HG03460 (cell line): ENCODE measurements around the gene SNX2.

Source experiments
- ATAC-seq: cut with Tn5 transposase; IDR thresholded peaks from one replicate; pipeline ENCODE4 v1.9.1; 2021; ENCODE audit not compliant: unreplicated experiment

The SNX2 gene

DNA sequence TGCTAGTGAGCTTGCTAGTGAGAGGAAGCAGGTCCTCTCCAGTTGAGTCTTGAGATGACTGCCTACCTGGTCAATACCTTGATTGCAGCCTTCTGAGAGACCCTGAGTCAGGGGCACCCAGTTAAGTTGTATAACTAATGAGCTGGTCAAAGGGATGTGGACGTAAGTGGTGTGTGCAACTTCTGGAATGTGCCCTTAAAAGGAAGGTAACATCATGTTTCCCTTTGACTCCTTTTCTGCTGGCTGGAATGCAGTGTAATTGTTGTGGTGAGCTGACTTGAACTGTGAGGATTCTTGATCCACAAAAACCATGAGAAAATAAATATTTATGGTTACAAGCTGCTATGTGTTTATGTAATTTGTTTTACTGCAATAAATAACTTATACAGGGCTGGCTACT, 2.4 kb upstream of the SNX2 start:
- no peak for ATAC-seq

DNA sequence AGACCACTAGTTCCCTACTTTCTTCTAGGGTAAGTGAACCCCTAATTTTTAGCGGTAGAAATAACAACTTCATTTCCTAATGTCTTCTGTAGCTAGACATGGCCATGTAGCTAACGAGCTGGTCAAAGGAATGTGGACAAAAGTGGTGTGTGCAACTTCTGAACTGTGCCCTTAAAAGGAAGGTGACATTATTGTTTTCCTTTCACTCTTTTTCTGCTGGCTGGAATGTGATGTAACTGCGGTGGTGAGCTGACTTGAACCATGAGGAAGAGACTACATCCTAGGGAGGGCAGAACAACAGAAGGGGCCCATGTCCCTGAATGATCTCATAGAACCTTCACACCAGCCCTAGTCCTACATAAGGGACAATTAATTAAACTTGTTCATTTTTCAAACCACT, 1.3 kb upstream of the SNX2 start:
- no peak for ATAC-seq

- peak; percentile 17 for ATAC-seq
These were observed 390 bp upstream of the SNX2 start for GRCh38 chr5:122774519-122774860.

- peak; percentile 5 for ATAC-seq
These were observed 966 bp downstream of the SNX2 start for GRCh38 chr5:122775550-122776542.

- no peak for ATAC-seq
These were observed 3.3 kb downstream of the SNX2 start for GRCh38 chr5:122778157-122778556.

DNA sequence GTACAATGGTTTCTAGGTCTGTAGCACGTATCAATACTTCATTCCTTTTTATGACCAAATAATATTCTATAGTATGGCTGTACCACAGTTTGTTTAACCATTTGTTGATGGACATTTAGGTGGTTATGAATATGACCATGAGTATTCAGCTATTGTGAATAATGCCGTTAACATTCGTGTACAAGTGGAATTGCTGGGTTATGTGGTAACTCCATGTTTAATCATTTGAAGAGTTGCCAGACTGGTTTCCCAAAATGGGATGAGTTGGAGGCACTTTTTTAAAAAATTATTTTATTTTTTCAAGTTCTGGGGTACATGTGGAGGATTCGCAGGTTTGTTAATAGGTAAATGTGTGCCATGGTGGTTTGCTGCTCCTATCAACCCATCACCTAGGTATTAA, 4.6 kb downstream of the SNX2 start:
- ATAC-seq: no peak

GRCh38 chr5:122780296-122780695, 5.4 kb downstream of the SNX2 start:
- no peak for ATAC-seq

DNA sequence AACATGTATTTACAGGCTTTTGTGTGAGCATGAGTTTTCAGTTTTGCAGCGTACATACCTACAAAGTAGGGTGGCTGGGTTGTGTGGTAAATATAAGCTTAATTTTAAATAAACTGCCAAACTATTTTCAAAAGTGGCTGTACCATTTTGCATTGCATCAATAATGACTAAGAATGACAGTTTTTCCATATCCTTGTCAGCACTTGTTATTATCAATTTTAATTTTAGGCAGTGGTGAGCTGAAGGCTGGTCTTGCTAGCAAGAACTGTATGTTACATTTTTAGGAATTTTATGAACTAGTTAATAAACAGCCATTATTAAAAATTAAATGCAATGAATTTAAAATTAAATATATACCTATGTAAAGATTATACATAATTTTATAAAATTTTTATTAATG, 6.6 kb downstream of the SNX2 start:
- no peak for ATAC-seq

GRCh38 chr5:122785294-122785693, 10.4 kb downstream of the SNX2 start:
- no peak for ATAC-seq

DNA sequence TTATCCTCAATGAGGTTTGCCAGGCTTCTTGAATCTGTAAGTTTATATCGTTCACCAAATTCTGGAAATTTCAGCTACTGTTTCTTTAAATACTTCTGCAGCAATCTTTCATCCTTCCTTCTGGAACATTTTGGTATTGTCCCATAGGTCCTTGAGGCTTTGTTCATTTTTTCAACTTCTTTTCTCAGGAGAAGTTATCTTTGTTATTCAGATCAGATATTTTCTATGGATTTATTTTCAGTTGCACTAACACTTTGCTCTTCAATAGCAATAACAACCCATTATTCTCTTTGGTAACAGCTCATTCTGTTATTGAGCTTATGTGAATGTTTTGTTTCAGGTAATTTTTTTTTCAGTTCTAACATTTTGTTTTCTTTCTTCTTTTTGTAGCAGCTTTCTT, 13.5 kb downstream of the SNX2 start:
- no peak for ATAC-seq

DNA sequence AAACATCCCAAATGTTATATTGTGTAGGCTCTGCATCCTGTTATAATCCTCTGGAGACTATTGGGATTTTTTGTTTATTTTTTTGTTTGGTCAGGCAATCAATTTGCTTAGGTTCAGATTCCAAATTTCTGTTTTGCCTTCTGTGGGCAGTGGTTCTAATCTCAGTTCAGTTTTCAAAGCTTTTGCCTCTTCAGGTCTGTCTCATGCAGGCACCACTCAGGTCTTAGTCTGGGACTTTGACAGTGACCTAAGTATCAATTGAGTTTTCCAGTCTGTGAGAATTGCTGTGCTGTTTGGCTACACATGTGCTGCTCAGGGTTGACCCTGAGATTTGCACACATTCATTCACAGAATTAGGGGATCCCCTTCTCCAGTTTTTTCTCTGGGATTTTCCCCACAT, 14.1 kb downstream of the SNX2 start:
- ATAC-seq: no peak

DNA sequence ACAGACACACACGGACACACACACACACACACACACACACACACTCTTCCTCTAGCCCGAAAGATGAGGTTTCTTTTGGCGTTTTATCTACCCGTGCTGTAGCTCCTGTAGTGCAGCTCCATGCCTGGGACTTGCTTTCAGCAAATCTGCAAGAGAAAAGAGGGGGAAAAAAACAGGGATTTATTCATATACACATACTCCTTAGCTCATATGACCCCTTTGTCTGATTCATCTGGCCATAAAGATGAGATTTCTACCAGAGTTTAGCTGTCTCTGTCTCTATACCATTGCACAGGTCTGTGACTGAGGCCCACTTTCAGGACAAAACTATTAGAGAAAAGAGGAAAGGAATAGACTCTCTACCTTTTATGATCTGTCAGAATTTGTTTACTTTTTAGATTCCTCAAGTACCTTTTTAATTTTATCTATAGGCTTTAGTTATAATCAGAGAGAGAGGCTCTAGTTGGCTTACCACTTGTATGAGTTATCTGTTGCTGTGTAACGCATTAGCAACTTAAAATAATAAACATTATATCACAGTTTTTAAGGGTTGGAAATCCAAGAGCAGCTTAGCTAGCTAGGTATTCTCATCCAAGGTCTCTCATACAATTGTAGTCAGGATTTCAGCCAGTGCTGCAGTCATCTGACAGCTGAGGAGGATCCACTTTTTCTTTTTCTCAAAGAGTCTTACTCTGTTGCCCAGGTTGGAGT, 14.7 kb downstream of the SNX2 start:
- no peak for ATAC-seq

- ATAC-seq: no peak
These were observed 15.6 kb downstream of the SNX2 start for GRCh38 chr5:122790354-122791103.

DNA sequence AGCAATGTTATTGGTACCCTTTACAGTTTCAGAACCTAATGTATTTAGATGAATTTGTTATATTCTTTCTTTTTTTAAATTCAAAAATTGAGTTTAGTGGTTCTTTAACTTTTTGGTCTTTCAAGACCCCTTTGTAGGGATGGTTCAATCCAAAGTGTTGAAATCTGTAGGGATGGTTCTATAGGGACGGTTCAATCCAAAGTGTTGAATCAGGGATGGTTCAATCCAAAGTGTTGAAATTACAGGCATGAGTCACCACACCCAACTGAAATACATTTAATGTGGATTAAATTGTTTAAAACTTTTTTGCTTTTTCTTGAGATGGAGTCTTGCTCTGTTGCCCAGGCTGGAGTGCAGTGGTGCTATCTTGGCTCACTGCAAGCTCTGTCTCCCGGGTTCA, 30.6 kb downstream of the SNX2 start:
- ATAC-seq: no peak

GRCh38 chr5:122810405-122810804, 35.5 kb downstream of the SNX2 start:
- no peak for ATAC-seq

GRCh38 chr5:122815218-122815767, 40.4 kb downstream of the SNX2 start:
- no peak for ATAC-seq

- no peak for ATAC-seq
These were observed 41.9 kb downstream of the SNX2 start for GRCh38 chr5:122816756-122817155.

DNA sequence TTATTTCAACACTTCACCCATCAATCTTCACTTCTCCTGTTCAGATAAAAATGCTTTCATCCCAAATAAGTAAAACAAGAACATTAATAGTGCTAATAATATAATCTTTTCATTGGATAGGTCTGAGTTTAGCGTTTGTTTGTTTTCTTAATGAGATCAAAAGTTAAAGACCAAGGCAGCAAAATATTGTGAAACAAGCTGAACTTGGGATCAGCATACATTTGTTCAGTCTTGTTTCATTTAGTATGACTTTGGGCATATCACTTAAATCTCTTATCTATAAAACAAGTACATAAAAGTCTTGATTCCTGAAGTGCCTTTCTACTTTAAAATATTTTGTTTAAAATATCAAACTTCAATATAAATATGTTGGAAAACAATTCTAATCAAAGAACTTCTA, 57.1 kb downstream of the SNX2 start:
- no peak for ATAC-seq

DNA sequence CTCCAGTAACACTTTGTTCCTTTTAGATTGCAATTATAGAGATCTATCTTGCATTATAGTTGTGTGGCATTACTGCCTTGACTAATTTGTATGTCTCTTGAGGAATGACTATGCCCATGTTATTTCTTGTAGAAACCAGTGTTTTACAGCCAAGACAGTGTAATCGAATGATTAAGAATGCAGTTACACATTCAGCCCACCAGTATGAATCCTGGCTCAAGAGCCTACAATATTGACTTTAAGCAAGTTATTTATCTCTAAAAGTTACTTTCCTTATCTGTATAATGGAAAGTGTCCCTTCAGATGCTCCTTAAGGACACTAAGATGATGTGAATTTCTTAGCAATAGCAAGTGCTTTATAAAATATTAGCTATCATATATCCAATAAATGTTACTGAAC, 60.8 kb downstream of the SNX2 start:
- no peak for ATAC-seq

DNA sequence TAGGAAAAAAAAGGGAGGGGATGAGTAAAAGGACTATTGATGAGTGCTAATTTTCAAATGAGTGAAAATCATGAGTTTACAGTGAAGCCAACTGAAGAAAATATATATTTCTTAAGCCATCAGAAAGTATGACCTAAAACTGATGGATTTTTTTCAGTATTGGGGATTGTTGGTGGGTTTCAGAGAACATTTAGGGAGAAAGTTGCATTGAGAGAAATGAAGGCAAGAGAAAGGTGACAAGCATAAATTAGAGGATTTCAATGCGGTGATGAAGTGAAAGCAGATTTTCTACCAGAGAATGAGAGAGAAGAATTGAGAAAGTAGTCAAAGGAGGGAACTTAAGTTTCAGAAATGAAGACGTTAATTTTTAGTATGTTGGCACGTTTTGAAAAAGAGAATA, 62.1 kb downstream of the SNX2 start:
- ATAC-seq: no peak

DNA sequence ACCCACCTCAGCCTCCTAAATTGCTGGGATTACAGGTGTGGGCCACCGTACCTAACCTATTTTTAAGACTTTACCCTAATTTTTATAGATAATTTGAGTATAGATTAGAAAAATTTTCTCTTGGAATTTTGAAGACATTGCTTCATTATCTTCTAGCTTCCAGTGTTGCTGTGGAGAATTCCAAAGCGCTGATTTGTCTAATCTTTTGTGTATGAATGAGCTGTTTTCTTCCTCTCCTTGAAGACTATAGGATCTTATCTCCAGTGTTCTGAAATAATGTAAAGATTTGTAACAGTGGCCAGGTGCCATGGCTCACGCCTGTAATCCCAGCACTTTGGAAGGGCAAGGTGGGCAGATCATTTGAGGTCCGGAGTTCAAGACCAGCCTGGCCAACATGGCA, 64.9 kb downstream of the SNX2 start:
- ATAC-seq: no peak
